VCaP (cell line): Measurements from ENCODE around the gene FANCD2.
"Not testable (repeated sequence)": the region's sequence is repeated elsewhere in the genome, so short reads cannot be mapped to it uniquely, and the experiment has no call there.

ENCODE experiments used
- H3K27ac ChIP-seq: fragments of 450-650 bp; 2 replicates; pipeline ENCODE4 v1.5.1; 2017
- TF ChIP-seq, protein P1 (sequence below): fragments of 450-650 bp; conservative IDR thresholded peaks from 2 replicates; pipeline ENCODE4 v1.5.1; 2017; ENCODE audit warnings: mild to moderate bottlenecking, moderate library complexity

The FANCD2 gene

DNA sequence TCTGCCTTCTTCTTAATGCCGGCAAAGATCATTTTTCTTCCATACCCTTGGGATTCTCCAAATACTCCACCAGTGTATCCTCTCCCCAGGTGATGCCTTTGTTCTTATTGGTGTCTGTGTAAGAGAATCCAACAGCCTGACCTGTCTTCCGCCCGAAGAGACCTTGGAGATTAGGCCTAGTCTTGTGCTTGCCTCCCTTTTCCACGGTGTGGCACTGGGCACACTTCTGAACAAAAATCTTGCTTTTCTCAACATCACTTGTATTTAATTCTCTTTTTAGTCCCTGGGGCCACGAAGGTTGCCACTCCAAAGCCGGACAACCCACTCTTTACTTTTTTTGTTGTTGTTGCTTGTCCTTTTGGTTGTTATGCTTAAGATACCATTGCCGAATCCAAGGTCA, 25.6 kb upstream of the FANCD2 start:
- TF ChIP-seq, protein P1, sequence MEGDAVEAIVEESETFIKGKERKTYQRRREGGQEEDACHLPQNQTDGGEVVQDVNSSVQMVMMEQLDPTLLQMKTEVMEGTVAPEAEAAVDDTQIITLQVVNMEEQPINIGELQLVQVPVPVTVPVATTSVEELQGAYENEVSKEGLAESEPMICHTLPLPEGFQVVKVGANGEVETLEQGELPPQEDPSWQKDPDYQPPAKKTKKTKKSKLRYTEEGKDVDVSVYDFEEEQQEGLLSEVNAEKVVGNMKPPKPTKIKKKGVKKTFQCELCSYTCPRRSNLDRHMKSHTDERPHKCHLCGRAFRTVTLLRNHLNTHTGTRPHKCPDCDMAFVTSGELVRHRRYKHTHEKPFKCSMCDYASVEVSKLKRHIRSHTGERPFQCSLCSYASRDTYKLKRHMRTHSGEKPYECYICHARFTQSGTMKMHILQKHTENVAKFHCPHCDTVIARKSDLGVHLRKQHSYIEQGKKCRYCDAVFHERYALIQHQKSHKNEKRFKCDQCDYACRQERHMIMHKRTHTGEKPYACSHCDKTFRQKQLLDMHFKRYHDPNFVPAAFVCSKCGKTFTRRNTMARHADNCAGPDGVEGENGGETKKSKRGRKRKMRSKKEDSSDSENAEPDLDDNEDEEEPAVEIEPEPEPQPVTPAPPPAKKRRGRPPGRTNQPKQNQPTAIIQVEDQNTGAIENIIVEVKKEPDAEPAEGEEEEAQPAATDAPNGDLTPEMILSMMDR = no peak
- no peak overlapping the region for H3K27ac ChIP-seq

DNA sequence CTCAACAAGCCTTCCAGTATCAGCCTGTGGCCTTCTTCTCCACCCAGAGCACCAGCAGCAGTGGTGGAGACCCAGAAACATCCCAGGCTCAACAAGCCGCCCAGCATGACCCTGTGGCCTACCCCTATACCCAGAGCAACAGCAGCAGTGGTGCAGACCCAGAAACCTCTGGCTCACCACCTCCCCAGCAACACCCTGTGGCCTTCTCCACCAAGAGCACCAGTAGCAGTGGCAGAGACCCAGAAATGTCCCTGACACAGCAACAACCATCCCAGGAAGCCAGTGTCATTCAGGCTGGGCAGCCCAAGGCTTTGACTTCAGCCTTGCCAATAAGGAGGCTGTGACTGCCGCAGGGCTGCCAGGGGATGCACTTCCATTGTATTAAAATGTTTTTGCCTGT, 23.3 kb upstream of the FANCD2 start:
- H3K27ac ChIP-seq = no peak overlapping the region
- TF ChIP-seq, protein P1 = no peak

DNA sequence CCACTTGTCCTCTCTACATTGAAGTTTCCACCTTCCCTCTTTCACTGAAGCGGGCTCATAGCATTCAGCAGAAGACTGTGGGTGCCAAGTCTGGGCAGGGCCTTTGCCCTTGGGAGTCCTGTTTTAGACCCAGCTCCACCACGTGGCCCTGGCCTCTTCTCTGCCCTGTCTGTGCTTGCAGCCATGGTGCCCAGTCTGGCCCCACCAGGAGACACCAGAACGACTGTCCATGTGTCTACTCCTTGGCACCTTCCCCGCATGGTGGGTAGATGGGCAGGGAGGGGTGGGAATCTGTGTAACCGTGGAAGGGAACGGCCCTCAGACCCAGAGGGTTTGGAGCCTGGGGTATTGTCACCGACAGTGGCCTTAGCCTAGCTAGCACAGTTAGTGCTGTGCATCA, 21.7 kb upstream of the FANCD2 start:
- TF ChIP-seq, protein P1 = no peak
- no peak overlapping the region for H3K27ac ChIP-seq

DNA sequence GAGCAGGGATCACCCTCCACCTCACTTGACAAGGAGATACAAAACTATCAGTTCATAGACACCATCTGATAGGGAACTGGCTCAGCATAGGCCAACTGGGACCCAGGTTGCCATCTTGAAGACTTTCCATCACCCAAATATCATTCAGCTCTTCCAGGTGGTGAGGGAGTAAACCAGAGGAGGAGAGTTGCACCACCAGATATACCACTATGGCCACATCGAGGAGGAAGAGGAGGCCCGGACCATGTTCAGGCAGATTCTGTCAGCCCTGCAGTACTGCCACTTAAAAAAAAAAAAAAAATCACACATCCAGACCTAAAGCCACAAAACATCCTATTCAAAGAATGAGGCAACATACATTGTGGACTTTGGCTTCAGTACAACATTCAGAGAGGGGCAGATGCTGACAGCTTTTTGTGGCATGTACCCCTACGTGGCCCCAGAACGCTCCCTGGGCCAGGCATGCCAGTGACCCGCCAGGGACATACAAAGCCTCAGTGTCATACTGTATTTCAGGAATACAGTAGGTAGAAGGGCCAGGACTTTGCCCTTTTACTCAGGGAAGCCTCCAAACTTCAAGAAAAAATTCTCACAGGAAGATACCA, 21.2 kb upstream of the FANCD2 start:
- TF ChIP-seq, protein P1 = no peak
- no peak overlapping the region for H3K27ac ChIP-seq

DNA sequence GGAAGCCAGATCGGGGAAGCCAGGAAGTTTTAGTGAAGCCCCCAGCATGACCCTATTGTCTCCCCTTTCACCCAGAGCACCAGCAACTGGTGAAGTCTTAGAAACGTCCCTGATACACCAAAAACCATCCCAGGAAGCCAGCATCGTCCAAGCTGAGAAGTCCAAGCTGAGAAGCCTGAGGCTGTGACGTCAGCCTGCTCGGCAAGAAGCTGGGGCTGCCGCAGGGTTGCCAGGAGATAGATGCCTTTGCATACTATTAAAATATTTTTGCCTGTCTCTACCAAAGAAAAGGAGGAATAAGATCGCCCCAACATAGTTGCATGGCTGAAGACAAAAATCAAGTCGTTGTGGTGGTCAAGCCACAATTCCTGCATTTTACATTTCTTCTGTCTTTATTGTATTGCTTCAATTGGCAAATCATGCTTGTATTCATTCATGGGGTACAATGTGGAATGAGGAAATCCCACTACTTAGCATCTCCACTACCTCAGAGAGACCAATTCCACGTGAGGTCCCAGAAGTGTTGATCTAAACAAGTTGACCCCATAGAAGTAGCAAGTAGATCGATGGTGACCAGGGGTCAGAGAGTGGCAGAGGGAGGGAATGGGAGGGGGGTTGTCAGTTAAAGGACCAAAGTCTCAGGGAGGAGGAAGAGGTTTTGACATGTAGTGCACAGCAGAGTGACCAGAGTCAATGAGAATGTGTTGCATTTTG, 20.0 kb upstream of the FANCD2 start:
- TF ChIP-seq, protein P1 = no peak
- no peak overlapping the region for H3K27ac ChIP-seq

DNA sequence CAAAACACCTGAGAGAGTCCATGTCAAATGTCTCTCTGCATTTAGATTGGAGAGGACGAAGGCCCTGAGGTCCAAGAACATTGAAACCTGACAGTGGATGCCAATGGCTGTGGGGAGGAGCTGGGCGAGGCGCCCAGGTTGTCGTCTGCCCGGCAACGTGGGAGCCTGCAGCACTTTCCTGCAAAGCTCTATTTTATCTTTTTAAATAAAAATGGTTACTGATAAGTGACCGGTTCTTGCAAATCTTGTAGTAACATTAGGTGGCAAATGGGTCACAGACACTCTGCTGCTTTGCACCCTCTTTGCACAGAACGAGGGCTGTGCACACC, 19.5 kb upstream of the FANCD2 start:
- TF ChIP-seq, protein P1 = no peak
- no peak overlapping the region for H3K27ac ChIP-seq

DNA sequence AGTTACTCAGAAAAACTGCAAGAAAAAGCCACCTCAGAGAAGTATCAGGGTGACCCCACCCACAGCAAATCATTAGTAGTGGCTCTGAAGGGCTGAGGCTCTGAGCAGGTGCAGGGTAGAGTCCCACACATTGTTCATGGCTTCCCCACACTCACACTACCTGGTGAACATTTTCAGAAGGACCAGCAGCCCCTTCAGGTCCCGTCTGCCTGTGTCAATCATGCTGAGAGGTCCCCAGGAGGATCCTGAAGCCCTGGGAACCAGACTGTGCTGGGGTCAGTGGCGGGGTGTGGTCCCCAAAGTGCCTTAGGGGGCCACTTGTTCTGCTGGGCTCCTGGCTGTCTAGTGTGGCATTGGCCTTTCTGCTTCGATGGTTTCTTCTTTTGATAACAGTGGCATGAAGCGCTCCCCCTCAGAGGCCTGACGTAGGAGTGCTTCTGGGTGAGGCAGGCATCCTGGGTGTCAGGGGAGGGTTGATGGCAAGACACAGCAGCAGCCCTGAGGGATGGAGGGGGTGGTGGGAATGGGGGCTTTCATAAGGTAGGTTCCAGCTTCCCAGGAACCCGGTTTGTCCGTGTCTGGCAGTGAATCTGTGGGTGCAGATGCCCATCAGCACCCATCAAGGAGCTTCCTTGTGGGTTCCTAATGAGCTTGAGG, 19.0 kb upstream of the FANCD2 start:
- TF ChIP-seq, protein P1 = no peak
- H3K27ac ChIP-seq = no peak overlapping the region

DNA sequence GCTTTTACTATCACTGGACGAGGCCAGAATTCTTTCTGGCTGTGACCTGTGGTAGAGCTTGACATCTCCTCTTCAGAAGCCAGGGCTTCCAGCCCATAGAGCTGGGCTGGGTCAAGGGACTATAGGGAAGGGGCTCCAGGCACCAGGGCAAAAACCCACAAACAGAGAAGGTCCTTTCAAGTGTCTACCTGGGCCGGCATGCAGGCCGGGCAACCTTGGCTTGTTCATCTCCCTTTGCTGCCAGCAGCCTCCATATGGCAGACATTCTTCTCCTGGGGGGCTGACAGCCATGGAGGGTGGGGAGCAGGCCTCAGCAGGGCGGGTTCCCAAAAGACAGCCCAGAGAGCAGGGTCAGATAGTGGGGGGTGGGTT, 18.0 kb upstream of the FANCD2 start:
- not testable (repeated sequence) for H3K27ac ChIP-seq
